Endometrial microvascular endothelial cells (primary cell): ENCODE results near the gene NARS2. TPM values are rescaled to one million over a fixed set of nuclear protein-coding genes. Genes with fewer than 3 reads are reported as not detected.
"Not testable (repeated sequence)": the region's sequence is repeated elsewhere in the genome, so short reads cannot be mapped to it uniquely, and the experiment has no call there.

ENCODE experiments used
- in situ Hi-C: cut with HindIII; loops from 2 replicates; pipeline ENCODE4 v1.10.0; 2017; ENCODE audit warnings: low sequenced_read_pairs, low pct_unique_long_range_greater_than_20kb; ENCODE audit errors: inconsistent ontology term
- total RNA-seq: library from RNA; depleted of rRNA; stranded (reverse); fragments of >200 nt; gene quantifications from one replicate; pipeline ENCODE4 v1.2.3, GENCODE V29; 2015; ENCODE audit errors: inconsistent ontology term

The NARS2 gene, protein sequence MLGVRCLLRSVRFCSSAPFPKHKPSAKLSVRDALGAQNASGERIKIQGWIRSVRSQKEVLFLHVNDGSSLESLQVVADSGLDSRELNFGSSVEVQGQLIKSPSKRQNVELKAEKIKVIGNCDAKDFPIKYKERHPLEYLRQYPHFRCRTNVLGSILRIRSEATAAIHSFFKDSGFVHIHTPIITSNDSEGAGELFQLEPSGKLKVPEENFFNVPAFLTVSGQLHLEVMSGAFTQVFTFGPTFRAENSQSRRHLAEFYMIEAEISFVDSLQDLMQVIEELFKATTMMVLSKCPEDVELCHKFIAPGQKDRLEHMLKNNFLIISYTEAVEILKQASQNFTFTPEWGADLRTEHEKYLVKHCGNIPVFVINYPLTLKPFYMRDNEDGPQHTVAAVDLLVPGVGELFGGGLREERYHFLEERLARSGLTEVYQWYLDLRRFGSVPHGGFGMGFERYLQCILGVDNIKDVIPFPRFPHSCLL
- 18.8 TPM for total RNA-seq

DNA sequence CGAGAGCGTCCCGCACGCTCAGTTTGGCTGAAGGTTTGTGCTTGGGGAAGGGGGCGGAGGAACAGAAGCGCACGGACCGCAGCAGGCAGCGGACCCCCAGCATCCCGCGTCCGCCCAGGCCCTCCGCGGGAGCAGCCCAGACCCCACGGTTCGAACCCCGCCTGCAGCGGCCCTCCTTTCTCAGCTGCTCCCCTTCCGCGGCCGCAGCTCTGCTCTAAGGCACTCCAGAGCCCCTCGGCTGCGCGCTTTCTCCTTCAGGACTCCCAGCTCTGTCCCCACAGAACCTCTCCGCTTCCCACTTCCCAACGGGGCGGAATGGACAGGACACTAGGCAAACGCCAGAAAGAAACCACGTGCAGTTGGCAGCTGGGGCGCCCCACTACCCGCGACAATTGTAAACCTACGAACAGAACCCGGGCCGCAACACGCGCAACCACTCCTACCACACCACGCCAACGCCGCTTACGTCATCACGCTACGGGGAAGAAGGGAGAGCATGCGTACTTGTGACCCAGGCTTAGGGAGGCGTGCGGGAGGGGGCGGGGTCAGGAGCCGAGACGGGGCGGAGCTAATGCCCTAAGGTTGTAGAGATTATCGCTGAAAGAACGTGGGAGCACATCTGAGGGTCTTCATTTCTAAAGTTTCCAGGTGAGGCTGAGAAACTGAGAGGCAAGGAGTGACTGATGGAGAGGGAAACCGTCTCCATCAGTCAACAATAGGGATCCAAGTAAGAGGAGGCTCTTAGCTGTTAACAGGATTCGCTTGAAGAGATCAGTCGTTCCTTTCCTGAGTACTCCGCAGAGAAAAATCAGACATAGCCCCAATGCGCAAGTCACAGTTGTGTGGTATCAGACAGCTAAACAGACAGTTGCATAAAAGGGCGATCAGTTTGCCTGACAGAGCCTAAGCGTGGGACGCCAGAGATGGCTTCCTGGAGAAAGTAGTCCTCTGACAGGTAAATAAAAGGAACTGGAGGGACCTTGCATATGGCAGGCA, at the start of gene NARS2:
NARS2 (minus strand) TSS at position 479 of the 996 bp plus-strand sequence; CDS start at position 103, 376 bp downstream.
- in situ Hi-C loops: no loop called here

DNA sequence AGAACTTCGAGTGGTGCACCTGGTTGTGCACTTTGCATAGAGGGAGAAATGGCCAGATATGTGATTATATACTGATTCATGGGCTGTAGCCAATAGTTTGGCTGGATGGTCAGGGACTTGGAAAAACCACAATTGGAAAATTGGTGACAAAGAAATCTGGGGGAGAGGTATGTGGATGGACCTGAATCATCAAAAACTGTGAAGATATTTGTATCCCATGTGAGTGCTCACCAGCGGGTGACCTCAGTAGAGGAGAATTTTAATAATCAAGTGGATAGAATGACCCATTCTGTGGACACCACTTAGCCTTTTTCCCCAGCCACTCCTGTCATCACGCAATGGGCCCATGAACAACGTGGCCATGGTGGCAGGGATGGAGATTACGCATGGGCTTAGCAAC, 48.0 kb upstream of the NARS2 start:
- in situ Hi-C loops: no loop called here

DNA sequence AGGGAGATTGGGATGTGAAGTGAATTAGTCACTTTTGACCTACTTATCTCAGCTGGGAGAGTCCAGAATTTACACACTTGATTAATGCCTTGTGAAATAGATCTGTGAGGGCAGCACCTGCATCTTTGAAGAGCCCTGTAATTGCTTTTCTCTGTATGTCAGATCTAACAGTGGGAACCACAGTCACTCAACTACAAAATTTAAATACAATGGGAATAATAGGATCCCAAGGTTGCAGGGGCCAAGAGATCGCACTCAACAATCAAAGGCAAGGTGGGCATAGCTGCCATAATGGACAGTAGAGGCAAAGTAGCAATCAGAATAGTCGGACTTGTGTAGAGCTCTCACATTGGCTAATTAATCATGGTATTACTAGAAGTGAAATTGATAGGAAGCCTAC, 45.5 kb upstream of the NARS2 start:
- in situ Hi-C loops: no loop called here

DNA sequence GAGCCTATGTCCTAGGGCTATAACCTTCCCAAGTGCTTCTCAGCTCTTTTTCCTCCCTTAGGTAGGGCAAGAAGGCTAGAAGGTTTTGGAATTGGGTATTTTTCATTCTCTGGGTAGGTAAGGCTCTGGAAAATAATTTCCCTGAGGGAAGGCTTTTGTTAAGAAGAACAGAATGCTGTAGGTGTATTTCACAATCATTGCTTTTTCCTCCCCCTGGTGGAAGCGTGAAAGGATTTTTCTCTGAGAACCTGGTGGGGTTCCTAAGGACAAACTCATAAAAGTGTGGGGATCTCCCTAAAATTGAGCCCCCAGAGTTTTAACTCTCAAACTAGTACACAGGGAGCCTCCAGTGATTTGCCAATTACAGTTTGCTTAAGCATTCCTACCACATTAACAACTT, 41.1 kb upstream of the NARS2 start:
- in situ Hi-C loops: no loop called here

DNA sequence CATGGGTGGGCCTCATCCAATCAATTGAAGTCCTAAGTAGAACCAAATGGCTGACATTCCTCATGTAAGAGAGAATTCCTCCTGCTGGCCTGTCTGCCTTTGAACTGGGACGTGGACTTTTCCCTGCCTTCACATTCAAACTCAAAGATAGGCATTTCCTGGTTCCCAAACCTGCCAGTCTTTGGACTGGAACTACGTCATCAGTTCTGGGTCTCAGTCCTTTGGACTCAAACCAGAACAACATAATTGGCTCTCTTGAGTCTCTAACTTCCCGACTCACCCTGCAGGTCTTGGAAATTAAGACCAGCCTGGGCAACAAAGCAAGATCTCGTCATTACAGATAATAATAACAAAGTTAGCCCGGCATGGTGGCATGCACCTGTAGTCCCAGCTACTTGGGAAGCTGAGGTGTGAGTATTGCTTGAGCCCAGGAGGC, 38.7 kb upstream of the NARS2 start:
- in situ Hi-C loops: no loop called here

DNA sequence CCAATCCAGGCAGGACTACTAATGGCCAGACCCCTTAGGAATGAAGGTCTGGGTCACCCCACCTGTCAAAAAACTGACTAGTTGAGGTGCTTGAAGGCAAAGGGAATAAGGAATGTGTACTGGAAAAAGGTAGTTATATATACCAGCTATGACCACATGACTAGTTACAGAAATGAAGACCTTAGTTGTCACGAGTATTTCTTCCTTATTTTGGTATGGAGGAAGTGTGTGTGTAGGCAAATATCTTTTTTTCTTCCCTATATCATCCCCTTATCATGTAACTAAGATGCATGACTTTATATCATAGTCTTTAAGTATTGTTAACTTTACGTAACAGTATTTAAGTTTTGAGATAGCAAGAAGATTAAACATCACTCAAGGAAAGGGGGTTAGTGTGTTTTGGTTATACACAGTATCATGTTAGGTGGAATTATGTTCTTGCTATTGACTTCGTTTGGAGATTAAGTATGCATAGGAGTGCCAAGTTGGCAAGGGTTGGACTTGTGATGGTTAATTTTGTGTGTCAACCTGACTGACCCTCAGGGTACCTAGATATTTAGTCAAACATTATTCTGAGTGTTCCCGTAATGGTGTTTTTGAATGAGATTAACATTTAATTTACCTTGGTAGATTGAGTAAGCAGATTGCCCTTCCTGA, 38.2 kb upstream of the NARS2 start:
- in situ Hi-C loops: no loop called here

DNA sequence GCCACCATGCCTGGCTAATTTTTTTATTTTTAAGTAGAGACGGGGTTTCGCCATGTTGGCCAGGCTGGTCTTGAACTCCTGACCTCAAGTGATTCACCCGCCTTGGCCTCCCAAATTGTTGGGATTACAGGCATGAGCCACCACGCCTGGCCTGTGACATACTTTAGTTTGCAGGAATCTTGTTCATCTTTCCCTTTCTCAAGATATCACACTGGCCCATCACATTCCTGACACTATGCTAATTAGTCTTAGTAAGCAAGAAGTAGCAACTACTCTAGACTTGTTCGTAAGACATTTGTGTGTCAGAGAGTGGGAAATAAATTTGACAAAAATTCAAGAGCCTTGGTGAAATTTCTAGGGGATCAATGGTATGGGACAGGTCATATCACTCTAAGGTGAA, 34.7 kb upstream of the NARS2 start:
- in situ Hi-C loops: not testable (repeated sequence)

DNA sequence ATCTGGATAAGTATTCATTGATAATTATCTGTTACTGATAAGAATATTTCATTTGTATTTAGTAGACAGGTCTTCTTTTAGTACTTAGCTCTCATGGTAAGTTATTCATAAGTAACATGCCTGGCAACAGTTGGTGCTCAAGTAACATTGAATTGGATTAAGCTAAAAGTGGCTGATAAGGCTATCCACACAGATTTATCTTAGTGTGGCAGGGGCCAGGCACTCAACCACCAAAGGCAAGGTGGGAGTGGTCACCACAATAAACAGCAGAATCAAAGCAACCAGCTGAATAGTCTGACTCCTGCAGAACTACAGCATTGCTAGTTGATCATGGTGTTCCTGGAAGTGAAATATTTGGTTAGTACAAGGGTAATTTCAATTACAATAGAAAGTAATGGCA, 33.0 kb upstream of the NARS2 start:
- in situ Hi-C loops: no loop called here

DNA sequence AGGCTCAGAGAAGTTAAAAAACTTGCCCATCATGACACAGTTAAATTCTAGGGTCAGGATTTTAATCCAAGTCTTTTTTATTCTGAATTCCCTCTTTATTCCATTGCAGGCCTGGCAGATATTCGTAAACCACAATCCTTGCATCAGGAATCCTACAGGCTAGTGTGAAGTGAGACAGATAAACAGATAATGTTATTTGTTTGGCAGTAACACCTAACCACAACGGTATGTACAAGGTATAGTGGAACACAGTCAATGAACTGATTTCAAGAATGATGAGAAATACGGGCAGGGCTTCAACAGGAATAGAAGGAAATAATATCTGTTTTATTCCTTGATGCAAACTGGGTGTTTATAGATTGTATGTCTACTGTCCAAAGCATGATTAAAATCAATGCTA, 32.0 kb upstream of the NARS2 start:
- in situ Hi-C loops: no loop called here

DNA sequence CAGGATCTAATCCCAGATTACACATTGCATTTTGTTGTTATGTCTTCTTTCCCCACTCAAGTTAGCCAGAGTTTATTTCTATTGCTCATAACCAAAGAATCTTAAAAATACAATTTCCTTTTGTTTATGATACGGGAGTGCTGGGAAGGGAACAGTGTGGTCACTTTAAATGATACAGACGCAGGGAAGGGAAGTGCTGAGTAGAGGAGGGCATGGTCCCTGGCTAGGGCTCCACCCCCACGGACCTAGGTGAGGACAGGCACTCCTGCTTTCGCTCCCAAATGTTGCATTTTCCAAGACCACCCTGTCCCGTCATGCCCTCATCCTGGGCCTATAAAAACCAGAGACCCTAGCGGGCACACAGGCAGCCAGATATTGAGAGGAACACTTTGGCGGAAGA, 30.6 kb upstream of the NARS2 start:
- in situ Hi-C loops: no loop called here

DNA sequence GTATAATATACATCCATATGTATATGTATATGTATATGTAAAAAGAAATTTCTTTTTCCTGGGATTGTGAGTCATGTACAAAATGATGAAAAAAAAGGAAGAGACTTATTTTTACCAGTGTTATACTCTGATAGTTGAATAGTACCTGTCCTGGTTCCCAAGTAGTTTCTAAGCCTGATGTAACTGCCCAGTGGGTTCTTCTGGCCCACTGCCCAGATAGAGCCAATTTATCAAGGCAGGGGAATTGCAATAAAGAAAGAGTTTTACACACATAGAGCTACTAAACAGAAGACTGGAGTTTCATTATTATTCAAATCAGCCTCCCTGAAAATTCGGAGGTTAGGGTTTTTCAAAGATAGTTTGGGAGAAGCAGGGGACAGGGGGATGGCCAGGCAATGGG, 29.1 kb upstream of the NARS2 start:
- in situ Hi-C loops: no loop called here

DNA sequence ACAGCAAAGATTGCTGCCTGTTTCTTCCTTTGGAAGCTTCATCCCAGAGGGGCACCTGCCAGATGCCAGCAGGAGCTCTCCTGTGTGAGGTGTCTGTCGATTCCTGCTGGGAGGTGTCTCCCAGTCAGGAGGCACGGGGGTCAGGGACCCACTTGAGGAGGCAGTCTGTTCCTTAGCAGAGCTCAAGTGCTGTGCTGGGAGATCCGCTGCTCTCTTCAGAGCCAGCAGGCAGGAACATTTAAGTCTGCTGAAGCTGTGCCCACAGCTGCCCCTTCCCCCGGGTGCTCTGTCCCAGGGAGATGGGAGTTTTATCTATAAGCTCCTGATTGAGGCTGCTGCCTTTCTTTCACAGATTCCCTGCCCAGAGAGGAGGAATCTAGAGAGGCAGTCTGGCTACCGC, 28.1 kb upstream of the NARS2 start:
- in situ Hi-C loops: not testable (repeated sequence)

DNA sequence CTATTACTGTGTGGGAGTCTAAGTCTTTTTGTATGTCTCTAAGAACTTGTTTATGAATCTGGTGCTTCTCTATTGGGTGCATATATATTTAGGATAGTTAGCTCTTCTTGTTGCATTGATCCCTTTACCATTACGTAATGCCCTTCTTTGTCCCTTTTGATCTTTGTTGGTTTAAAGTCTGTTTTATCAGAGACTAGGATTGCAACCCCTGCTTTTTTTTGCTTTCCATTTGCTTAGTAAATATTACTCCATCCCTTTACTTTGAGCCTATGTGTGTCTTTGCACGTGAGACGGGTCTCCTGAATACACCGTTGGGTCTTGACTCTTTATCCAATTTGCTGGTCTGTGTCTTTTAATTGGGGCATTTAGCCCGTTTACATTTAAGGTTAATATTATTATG, 26.4 kb upstream of the NARS2 start:
- in situ Hi-C loops: not testable (repeated sequence)

DNA sequence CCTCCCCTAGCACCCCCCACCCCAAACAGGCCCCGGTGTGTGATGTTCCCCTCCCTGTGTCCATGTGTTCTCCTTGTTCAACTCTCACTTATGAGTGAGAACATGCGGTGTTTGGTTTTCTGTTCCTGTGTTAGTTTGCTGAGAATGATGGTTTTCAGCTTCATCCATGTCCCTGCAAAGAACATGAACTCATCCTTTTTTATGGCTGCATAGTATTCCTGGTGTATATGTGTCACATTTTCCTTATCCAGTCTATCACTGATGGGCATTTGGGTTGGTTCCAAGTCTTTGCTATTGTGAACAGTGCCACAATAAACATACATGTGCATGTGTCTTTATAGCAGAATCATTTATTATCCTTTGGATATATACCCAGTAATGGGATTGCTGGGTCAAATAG, 22.9 kb upstream of the NARS2 start:
- in situ Hi-C loops: not testable (repeated sequence)

DNA sequence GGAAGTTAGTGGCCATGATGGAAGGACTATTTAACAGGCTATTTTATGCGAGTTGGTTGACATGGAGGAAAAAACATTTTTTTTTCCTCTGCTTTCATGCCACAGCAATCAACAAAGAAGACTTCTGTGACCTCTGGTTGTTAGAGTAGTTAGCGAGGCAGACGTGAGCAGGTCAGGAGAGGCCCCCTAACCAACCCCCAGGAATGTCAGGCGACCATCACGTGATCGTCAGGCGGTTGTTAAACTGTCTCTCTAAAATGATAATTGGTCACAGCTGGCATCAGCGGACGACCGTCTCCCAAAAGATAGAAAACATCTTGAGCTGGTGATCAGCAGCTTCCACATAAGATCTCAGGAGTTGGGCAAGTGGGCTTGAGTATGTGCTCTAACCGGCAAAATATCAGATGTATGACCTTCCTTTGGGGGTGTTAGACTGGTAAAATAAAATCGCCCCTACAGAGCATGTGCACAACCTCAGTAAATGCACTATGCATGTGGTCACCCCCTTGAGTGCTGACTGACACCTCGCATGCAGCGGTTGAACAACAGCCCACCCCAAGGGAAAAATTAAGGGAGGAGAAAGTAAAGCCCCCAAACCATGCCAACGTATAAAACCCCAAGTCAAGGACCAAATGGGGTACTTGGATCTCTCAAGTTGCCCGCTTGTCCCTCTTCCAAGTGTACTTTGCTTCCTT, 20.9 kb upstream of the NARS2 start:
- in situ Hi-C loops: no loop called here

DNA sequence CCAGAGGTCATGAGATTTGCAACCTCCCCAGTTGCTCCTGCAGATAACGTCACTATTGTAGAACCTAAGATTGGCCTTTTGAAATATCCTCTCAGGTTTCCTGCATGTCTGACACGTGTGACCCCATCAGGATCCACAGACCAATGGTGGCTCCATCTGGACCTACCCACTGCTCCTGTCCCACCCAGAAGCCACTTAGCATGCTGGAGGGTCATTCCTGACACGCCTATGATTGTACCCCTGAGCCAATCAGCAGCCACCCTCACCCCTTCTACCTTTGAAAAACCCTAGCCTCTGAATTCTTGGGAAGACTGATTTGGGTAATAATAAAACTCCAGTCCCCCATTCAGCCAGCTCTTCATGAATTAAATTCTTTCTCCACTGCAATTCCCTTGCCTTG, 20.1 kb upstream of the NARS2 start:
- in situ Hi-C loops: no loop called here

DNA sequence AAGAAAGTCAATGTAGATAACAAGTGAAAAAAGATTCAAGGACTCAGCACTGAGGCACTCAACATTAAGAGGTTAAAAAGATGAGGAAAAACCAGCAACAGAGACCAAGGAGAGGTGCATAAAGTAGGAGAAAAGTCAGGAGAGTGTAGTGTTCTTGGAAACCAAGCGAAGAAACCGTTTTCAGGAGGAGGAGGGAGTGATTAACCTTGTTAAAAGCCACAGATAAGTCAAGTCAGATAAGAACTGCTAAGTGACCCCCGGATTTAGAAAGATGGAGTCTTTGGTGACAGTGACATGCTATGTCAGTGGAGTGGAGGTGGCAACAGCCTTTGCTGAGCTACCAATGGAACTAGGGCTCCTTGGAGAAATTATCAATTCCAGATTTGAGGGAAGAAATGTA, 13.9 kb upstream of the NARS2 start:
- in situ Hi-C loops: no loop called here

DNA sequence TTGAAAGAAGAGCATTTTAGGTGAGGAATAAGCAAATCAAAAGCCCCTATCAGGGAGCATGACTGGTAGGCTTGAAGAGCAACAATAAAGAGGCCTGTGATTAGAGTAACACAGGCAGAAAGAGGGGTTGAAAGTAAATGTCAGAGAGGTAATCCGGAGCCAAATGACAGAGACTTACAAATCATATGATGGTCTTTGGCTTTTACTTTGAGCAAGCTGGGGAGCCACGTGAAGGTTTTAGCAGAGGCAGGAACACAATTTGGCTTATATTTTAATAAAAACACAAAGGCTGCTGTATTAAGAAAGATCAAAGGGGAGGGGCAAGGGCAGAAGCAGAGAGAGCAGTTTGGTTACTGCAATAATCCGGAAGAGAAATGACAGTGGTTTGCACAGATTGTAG, 12.8 kb upstream of the NARS2 start:
- in situ Hi-C loops: no loop called here
